HepG2 (cell line): Measurements from ENCODE around the gene LRRC10B. TPM values are rescaled to one million over a fixed set of nuclear protein-coding genes. Genes with fewer than 3 reads are reported as not detected.

Source experiments
- ATRX ChIP-seq: sonication (generic); formaldehyde crosslinking; IDR thresholded peaks from 2 replicates; pipeline ENCODE4 v1.4.0; 2020; ENCODE audit warnings: missing genetic modification reagents, borderline replicate concordance
- FOXK2 ChIP-seq: fragments of 450-650 bp; IDR thresholded peaks from 2 replicates; pipeline ENCODE4 v1.6.1; 2016
- FOXO1 ChIP-seq: sonication (generic); formaldehyde crosslinking; IDR thresholded peaks from 2 replicates; pipeline ENCODE4 v1.4.0; 2020; ENCODE audit warnings: missing genetic modification reagents
- NFRKB ChIP-seq: fragments of 450-650 bp; IDR thresholded peaks from 2 replicates; pipeline ENCODE4 v1.6.1; 2017
- RNF2 ChIP-seq: fragments of 450-650 bp; conservative IDR thresholded peaks from 2 replicates; pipeline ENCODE4 v1.6.1; 2016; ENCODE audit warnings: low read depth
- ZBTB40 ChIP-seq, 2 experiments: fragments of 450-650 bp in 1 of 2; sonication (generic) in 1 of 2; formaldehyde crosslinking in 1 of 2; IDR thresholded peaks; 2 replicates each; pipeline versions ENCODE4 v1.6.1 to v1.8.0; 2016 to 2022; ENCODE audit warnings: antibody characterized with exemption in 1 of 2, mild to moderate bottlenecking in 1 of 2, missing genetic modification reagents in 1 of 2
- ZNF354B ChIP-seq: sonication (generic); formaldehyde crosslinking; IDR thresholded peaks from 2 replicates; pipeline ENCODE4 v1.8.0; 2022; ENCODE audit warnings: mild to moderate bottlenecking, missing genetic modification reagents
- ZNF513 ChIP-seq: sonication (generic); formaldehyde crosslinking; conservative IDR thresholded peaks from 2 replicates; pipeline ENCODE4 v1.5.0; 2020; ENCODE audit warnings: missing genetic modification reagents
- ZNF709 ChIP-seq: sonication (generic); formaldehyde crosslinking; IDR thresholded peaks from 2 replicates; pipeline ENCODE4 v1.5.0; 2020; ENCODE audit warnings: mild to moderate bottlenecking, missing genetic modification reagents
- ZNF790 ChIP-seq: sonication (generic); formaldehyde crosslinking; IDR thresholded peaks from 2 replicates; pipeline ENCODE4 v1.8.0; 2022; ENCODE audit warnings: missing genetic modification reagents, mild to moderate bottlenecking, borderline replicate concordance
- ZSCAN20 ChIP-seq: sonication (generic); formaldehyde crosslinking; IDR thresholded peaks from 2 replicates; pipeline ENCODE4 v1.4.0; 2020; ENCODE audit warnings: missing genetic modification reagents, mild to moderate bottlenecking, borderline replicate concordance
- polyA plus RNA-seq, 8 experiments: library from polyadenylated mRNA; depleted of rRNA in 3 of 8; stranded (reverse) in 7 of 8; unstranded in 1 of 8; fragments of >200 nt; fragmentation: Illumina TruSeq in 4 of 8; extraction: Trizol in 4 of 8; gene quantifications; 2 replicates each; pipeline versions ENCODE4 v1.2.1 to v1.2.3, GENCODE V29; 2011 to 2016; ENCODE audit warnings: low read depth in 4 of 8, missing spikeins in 1 of 8, mixed read lengths in 1 of 8; ENCODE audit not compliant: insufficient read depth in 1 of 8
- total RNA-seq, 5 experiments: library from RNA; depleted of rRNA; stranded (reverse); fragments of >200 nt; fragmentation: Illumina TruSeq; extraction: Trizol; gene quantifications; 2 replicates each; pipeline ENCODE4 v1.2.3, GENCODE V29; 2016; ENCODE audit warnings: low read depth in 1 of 5

The LRRC10B gene
- total and polyA plus RNA-seq, 2 of the 13 experiments (the other 11 are each of a cell fraction or from before 2014, with no cell fraction given): not detected

GRCh38 chr11:61516675-61517572, 8.4 kb downstream of the LRRC10B start (continued):
- TF ChIP-seq ZNF354B (CRISPR knock-in tag) (no peak), ATRX (no peak), ZNF790 (CRISPR knock-in tag) (no peak), NFRKB (no peak), ZSCAN20 (CRISPR knock-in tag) (no peak), RNF2 (no peak), ZBTB40 (IDR thresholded peaks at IDR 0.05) (no peak), ZBTB40 (CRISPR knock-in tag; IDR thresholded peaks at IDR 0.05) (no peak), FOXK2 (no peak), ZNF709 (no peak), FOXO1 (CRISPR knock-in tag) (no peak), ZNF513 (CRISPR knock-in tag) (no peak)
